Activated CD4-positive, alpha-beta T cell treated with anti-CD3 and anti-CD28 coated beads for 4 hours (primary cell): ENCODE measurements around the gene IRF2BPL.
A peak's percentile ranks its signal among the peaks of the same experiment; 100 is the strongest.

Experiments
- DNase-seq, 2 donors: peaks; one replicate each; pipeline ENCODE4 v3.0.0-alpha.2; 2020

The IRF2BPL gene

GRCh38 chr14:77028384-77029231 lies at the start of gene IRF2BPL:
TSS of gene IRF2BPL (minus strand) at chr14:77028708. CDS start at chr14:77027792, 916 bp downstream.
- peak; percentile 94 to 95 for DNase-seq

GRCh38 chr14:77077040-77077439 lies 48.5 kb upstream of the IRF2BPL start:
- DNase-seq = no peak

GRCh38 chr14:77076113-77076631 lies 47.7 kb upstream of the IRF2BPL start:
- no peak for DNase-seq

GRCh38 chr14:77074969-77075368 lies 46.5 kb upstream of the IRF2BPL start:
- DNase-seq = no peak

GRCh38 chr14:77071938-77072388 lies 43.5 kb upstream of the IRF2BPL start:
- no peak for DNase-seq

- DNase-seq = no peak
Observed at GRCh38 chr14:77069551-77069950, 41.0 kb upstream of the IRF2BPL start.

- no peak for DNase-seq
Observed at GRCh38 chr14:77068517-77069200, 40.2 kb upstream of the IRF2BPL start.

GRCh38 chr14:77067632-77068516 lies 39.4 kb upstream of the IRF2BPL start:
- peak; percentile 46 to 55 for DNase-seq

GRCh38 chr14:77066578-77067172 lies 38.2 kb upstream of the IRF2BPL start:
- no peak for DNase-seq

GRCh38 chr14:77065851-77066577 lies 37.5 kb upstream of the IRF2BPL start:
- DNase-seq = no peak

- DNase-seq = no peak
Observed at GRCh38 chr14:77064521-77065178, 36.1 kb upstream of the IRF2BPL start.

- no peak for DNase-seq
Observed at GRCh38 chr14:77063571-77064171, 35.2 kb upstream of the IRF2BPL start.

GRCh38 chr14:77062261-77062660 lies 33.8 kb upstream of the IRF2BPL start:
- no peak for DNase-seq

- DNase-seq = no peak
Observed at GRCh38 chr14:77061630-77062257, 33.2 kb upstream of the IRF2BPL start.

GRCh38 chr14:77059276-77059915 lies 30.9 kb upstream of the IRF2BPL start:
- peak; percentile 35 to 38 for DNase-seq

GRCh38 chr14:77058785-77059184 lies 30.3 kb upstream of the IRF2BPL start:
- no peak for DNase-seq

GRCh38 chr14:77058117-77058516 lies 29.6 kb upstream of the IRF2BPL start:
- DNase-seq = no peak

GRCh38 chr14:77055981-77056380 lies 27.5 kb upstream of the IRF2BPL start:
- DNase-seq = no peak

GRCh38 chr14:77055306-77055705 lies 26.8 kb upstream of the IRF2BPL start:
- DNase-seq = no peak
